ENCODE measurements around the gene DOCK10. TPM values are rescaled to one million over a fixed set of nuclear protein-coding genes. Genes with fewer than 3 reads are reported as not detected.
A peak's percentile ranks its signal among the peaks of the same experiment; 100 is the strongest.

Gene DOCK10
- total RNA-seq, 1 donor from 2014 or later: 1.1 TPM

DNA sequence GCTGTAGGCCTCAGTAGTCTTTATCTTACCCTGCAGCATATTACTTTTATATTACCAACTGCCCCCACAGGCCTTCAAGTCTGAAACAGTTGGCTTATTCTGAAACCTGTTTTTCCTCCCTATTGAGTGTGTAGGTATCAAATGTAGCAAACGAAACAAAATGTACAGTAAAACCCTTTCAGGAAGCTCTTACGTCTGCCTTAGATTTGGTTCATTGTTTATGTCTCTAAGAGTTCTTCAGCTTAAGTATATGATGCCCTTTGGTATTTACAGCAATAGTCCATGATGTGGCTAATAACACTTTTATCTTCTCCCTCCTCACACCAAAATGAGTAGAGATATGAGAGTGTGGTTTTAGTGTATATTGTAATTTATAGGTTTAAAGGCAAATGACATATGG lies 108.8 kb downstream of the DOCK10 start:
- TF ChIP-seq, protein P1, sequence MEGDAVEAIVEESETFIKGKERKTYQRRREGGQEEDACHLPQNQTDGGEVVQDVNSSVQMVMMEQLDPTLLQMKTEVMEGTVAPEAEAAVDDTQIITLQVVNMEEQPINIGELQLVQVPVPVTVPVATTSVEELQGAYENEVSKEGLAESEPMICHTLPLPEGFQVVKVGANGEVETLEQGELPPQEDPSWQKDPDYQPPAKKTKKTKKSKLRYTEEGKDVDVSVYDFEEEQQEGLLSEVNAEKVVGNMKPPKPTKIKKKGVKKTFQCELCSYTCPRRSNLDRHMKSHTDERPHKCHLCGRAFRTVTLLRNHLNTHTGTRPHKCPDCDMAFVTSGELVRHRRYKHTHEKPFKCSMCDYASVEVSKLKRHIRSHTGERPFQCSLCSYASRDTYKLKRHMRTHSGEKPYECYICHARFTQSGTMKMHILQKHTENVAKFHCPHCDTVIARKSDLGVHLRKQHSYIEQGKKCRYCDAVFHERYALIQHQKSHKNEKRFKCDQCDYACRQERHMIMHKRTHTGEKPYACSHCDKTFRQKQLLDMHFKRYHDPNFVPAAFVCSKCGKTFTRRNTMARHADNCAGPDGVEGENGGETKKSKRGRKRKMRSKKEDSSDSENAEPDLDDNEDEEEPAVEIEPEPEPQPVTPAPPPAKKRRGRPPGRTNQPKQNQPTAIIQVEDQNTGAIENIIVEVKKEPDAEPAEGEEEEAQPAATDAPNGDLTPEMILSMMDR (IDR thresholded peaks at IDR 0.05; ENCODE audit: insufficient read depth, low read length, severe bottlenecking): no peak
- H3K27me3 ChIP-seq (ENCODE audit: control insufficient read depth, insufficient read depth, low read length): no peaks in the 10 kb centered on the region
- FAIRE-seq (no peak), DNase-seq (ENCODE audit: low read depth) (no peak)
- no peak overlapping the region for H3K4me3 ChIP-seq (ENCODE audit: low read depth, low read length)
- no peaks in the 10 kb centered on the region for H3K36me3 ChIP-seq (ENCODE audit: control insufficient read depth, insufficient read depth, low read length)

DNA sequence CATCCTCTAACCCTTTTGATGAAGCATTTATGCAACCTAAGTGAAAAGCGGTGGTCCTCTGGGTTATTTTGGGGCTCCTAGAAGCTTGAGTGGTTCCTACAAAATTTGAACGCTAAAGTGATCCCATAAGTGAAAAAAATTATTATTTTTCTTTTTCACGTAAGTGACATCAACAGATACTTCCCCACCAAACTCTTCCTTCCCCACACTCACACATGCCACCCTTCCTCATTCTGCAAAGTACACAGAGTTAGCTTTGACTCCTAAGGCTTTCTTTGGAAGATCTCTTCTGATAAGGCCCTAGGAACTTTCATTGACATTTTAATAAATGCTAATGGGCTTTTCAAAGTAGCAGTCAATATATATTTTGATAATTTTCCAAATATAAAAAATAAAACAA lies 109.7 kb downstream of the DOCK10 start:
- TF ChIP-seq, protein P1 (IDR thresholded peaks at IDR 0.05; ENCODE audit: insufficient read depth, low read length, severe bottlenecking): no peak
- no peaks in the 10 kb centered on the region for H3K27me3 ChIP-seq (ENCODE audit: control insufficient read depth, insufficient read depth, low read length)
- no peak for FAIRE-seq

DNA sequence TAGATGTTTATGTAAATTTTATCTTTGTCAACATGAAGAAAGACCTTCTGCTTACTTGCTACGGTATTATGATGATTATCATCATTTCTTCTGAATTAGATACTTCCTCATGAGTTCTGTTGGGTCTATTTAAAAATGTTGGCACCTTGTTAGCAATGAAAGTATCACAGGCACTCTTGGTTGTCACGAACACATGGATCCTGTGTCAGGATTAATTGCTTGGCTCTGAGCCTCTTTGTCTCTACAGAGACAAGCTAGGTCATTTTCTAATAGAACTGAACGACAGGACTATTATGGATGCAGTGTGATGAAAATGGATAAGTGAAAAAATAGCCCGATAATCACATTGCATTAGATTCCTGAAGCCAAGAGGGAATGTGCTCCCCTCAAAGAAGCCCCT lies 110.3 kb downstream of the DOCK10 start:
- FAIRE-seq: no peak
- DNase-seq (ENCODE audit: low read depth): no peak
- Histone ChIP-seq H3K27me3 (ENCODE audit: control insufficient read depth, insufficient read depth, low read length) (no peaks in the 10 kb centered on the region), H3K4me3 (ENCODE audit: low read depth, low read length) (no peak overlapping the region), H3K36me3 (ENCODE audit: control insufficient read depth, insufficient read depth, low read length) (no peaks in the 10 kb centered on the region)
- TF ChIP-seq, protein P1 (IDR thresholded peaks at IDR 0.05; ENCODE audit: insufficient read depth, low read length, severe bottlenecking): no peak

More for the DNA sequence above, 109.7 kb downstream of the DOCK10 start:
- H3K4me3 ChIP-seq (ENCODE audit: low read depth, low read length): no peak overlapping the region
- DNase-seq (ENCODE audit: low read depth): no peak
- H3K36me3 ChIP-seq (ENCODE audit: control insufficient read depth, insufficient read depth, low read length): no peaks in the 10 kb centered on the region

DNA sequence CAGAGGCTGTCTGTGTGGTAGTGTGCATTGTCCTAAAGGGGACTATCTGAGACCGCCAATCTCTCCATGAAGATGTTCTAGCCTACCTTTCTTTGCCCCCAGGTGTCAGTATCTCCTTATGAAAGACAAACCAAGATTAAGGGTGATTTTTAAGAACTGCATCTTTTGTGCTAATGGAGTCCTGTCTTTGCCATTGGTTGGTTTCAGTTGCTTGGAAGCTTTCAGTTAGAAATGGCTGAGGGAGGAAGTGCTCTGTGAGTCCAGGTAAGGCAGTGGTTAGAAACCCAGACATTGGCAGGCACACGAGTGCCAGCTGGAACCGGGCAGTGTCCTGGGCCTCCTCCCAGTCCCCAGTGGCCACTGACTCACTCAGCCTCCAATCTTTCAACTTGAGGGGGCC lies 111.3 kb downstream of the DOCK10 start:
- H3K36me3 ChIP-seq (ENCODE audit: control insufficient read depth, insufficient read depth, low read length): no peaks in the 10 kb centered on the region
- FAIRE-seq (peak; percentile 64), DNase-seq (ENCODE audit: low read depth) (no peak)
- TF ChIP-seq, protein P1 (IDR thresholded peaks at IDR 0.05; ENCODE audit: insufficient read depth, low read length, severe bottlenecking): no peak
- no peak overlapping the region for H3K4me3 ChIP-seq (ENCODE audit: low read depth, low read length)
- H3K27me3 ChIP-seq (ENCODE audit: control insufficient read depth, insufficient read depth, low read length): no peaks in the 10 kb centered on the region

DNA sequence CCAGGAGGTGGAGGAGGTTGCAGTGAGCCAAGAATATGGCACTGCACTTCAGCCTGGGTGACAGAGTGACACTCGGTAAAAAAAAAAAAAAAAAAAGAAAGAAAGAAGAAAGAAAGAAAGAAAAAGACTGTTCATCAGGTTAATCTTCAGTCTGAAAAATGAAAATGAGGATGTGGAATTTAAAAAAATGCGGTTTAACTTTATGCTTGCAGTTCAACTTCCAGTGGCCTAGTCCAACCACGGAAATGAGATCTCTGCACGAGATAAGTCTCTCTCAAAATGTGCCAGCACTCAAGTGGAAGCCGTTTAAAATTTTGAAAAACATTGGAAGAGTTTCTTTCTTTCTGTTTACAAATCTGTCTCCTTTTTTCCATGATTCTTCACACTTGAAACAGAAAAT lies 112.1 kb downstream of the DOCK10 start:
- no peaks in the 10 kb centered on the region for H3K27me3 ChIP-seq (ENCODE audit: control insufficient read depth, insufficient read depth, low read length)
- FAIRE-seq (no peak), DNase-seq (ENCODE audit: low read depth) (no peak)
- no peak overlapping the region for H3K4me3 ChIP-seq (ENCODE audit: low read depth, low read length)
- TF ChIP-seq, protein P1 (IDR thresholded peaks at IDR 0.05; ENCODE audit: insufficient read depth, low read length, severe bottlenecking): no peak
- no peaks in the 10 kb centered on the region for H3K36me3 ChIP-seq (ENCODE audit: control insufficient read depth, insufficient read depth, low read length)

DNA sequence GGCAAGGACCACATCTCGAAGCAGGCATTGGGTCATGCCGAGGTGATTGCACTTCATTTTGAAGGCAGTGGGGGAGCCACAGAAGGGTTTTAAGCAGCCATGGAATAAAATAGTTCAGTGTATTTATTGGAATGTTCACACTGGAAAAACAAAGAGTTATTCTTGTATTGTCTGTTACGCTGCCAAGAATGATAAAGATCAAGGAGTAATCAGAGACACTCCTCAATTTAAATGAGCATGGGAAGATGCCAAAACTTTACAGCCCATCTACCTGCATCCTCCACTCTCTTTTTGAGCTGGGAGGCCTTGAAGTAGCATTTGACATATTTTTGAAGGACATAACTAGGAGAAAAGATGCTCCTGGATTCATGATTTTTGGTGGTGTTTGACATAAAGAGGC lies 112.8 kb downstream of the DOCK10 start:
- H3K4me3 ChIP-seq (ENCODE audit: low read depth, low read length): no peak overlapping the region
- no peaks in the 10 kb centered on the region for H3K36me3 ChIP-seq (ENCODE audit: control insufficient read depth, insufficient read depth, low read length)
- DNase-seq (ENCODE audit: low read depth) (no peak), FAIRE-seq (no peak)
- no peaks in the 10 kb centered on the region for H3K27me3 ChIP-seq (ENCODE audit: control insufficient read depth, insufficient read depth, low read length)
- TF ChIP-seq, protein P1 (IDR thresholded peaks at IDR 0.05; ENCODE audit: insufficient read depth, low read length, severe bottlenecking): no peak

Measured in bronchial epithelial cell (primary cell).